SK-N-SH treated with all-trans-retinoic acid at 6 μM for 48 hours (cell line): ENCODE results near the gene CBFA2T2.

Source experiments
- CREB5 ChIP-seq: fragments of 250-450 bp; sonication (Bioruptor Pico); IDR thresholded peaks from 2 replicates; pipeline ENCODE4 v1.5.1; 2020; ENCODE audit warnings: low read depth, mild to moderate bottlenecking, moderate library complexity
- ISL1 ChIP-seq: fragments of 250-450 bp; sonication (Bioruptor Pico); IDR thresholded peaks from 2 replicates; pipeline ENCODE4 v2.1.2; 2022; ENCODE audit warnings: mild to moderate bottlenecking, moderate library complexity
- PATZ1 ChIP-seq: fragments of 250-450 bp; sonication (Bioruptor Pico); IDR thresholded peaks from 2 replicates; pipeline ENCODE4 v1.8.0; 2020; ENCODE audit warnings: mild to moderate bottlenecking, moderate library complexity, borderline replicate concordance
- SNAI2 ChIP-seq: fragments of 250-450 bp; sonication (Bioruptor Pico); IDR thresholded peaks from 2 replicates; pipeline ENCODE4 v1.5.0; 2020; ENCODE audit warnings: mild to moderate bottlenecking, moderate library complexity
- ZFP3 ChIP-seq: fragments of 250-450 bp; sonication (Bioruptor Pico); IDR thresholded peaks from 2 replicates; pipeline ENCODE4 v1.5.0; 2020; ENCODE audit warnings: mild to moderate bottlenecking, moderate library complexity
- ZFP30 ChIP-seq: fragments of 450-650 bp; formaldehyde crosslinking; IDR thresholded peaks from 2 replicates; pipeline ENCODE4 v1.5.0; 2022; ENCODE audit warnings: mild to moderate bottlenecking, moderate library complexity
- ZNF565 ChIP-seq: fragments of 450-650 bp; formaldehyde crosslinking; conservative IDR thresholded peaks from 2 replicates; pipeline ENCODE4 v1.5.0; 2020; ENCODE audit warnings: low read depth, mild to moderate bottlenecking, moderate library complexity
- ZNF8 ChIP-seq: fragments of 450-650 bp; formaldehyde crosslinking; IDR thresholded peaks from 2 replicates; pipeline ENCODE4 v1.5.0; 2020; ENCODE audit warnings: mild to moderate bottlenecking, moderate library complexity

- TF ChIP-seq PATZ1 (CRISPR knock-in tag) (no peak), CREB5 (no peak), ISL1 (CRISPR knock-in tag) (no peak), ZFP30 (CRISPR knock-in tag) (no peak), SNAI2 (no peak), ZFP3 (no peak), ZNF565 (CRISPR knock-in tag) (no peak), ZNF8 (CRISPR knock-in tag) (no peak)
Measured at GRCh38 chr20:33459599-33459998, 30.3 kb upstream of the CBFA2T2 start.
